ENCODE results near the gene HBG2.

The HBG2 gene

DNA sequence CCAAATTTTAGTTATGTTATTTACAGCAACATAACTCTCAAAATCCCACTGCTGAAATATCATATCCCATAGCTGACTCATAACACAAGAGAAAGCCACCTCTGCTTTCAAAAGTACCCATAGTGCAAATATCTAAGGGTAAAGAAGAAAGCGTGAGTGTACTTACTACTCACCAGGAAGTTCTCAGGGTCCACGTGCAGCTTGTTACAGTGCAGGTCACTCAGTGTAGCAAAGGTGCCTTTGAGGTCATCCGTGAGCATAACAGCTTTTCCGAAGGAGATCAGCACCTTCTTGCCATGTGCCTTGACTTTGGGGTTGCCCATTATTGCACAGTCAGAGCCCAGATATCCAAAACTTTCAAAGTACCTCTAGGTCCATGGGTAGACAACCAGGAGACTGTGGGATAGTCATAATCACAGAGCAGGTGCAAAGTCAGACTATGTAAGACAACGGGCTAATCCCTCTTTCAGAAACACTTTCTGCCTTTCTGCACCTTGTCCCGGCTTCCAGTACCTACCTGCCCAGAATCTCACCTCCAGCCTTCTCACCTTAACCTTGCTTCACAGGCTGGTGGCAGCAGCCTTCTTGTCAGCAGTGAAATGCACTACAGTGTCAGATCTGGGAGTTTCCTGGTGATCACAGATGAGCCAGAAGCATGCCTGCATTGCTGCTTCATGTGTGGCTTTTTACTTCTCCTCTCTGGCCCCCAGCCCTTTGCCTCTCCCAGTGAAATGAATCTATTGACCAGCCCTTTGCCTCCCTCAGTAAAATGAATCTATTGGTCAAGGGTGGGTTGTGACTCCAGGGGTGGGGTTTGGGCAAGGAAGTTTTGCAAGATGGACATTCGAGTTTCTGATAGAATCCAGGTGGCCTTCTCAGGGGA lies 11.4 kb downstream of the HBG2 start:
- no peaks in the 10 kb centered on the region for H3K36me3 ChIP-seq (ENCODE audit: control insufficient read depth, insufficient read depth, low read length)
- H3K27me3 ChIP-seq (ENCODE audit: control insufficient read depth, insufficient read depth, low read length): no peaks in the 10 kb centered on the region
- no peak overlapping the region for H3K4me3 ChIP-seq (ENCODE audit: low read length)

DNA sequence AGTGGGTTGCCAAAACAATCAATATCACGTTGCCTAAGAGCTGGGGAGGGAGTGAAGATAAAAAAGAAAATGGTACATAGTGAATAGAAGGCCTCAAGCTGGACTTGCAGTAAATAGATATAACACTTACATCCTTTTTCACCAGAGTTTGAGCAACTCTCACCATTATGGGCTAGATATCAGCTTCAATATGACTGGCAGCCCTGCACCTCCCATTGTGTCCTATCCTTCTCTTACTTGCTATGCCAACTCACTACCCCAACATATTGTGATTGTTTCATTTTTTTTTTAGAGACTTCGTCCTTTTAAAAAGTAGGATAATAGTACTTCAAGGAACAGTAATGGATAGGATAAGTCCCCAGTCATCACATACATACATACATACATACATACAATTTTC lies 12.4 kb downstream of the HBG2 start:
- Histone ChIP-seq H3K27ac (ENCODE audit: low read depth, low read length) (no peak overlapping the region), H3K4me1 (ENCODE audit: control insufficient read depth, insufficient read depth, low read length) (no peaks in the 10 kb centered on the region), H3K36me3 (ENCODE audit: control insufficient read depth, insufficient read depth, low read length) (no peaks in the 10 kb centered on the region), H3K9ac (ENCODE audit: low read length) (no peak overlapping the region), H3K4me3 (ENCODE audit: low read length) (no peak overlapping the region), H3K27me3 (ENCODE audit: control insufficient read depth, insufficient read depth, low read length) (no peaks in the 10 kb centered on the region)

More for the DNA sequence above, 11.4 kb downstream of the HBG2 start:
- H3K4me1 ChIP-seq (ENCODE audit: control insufficient read depth, insufficient read depth, low read length): no peaks in the 10 kb centered on the region
- no peak overlapping the region for H3K27ac ChIP-seq (ENCODE audit: low read depth, low read length)
- H3K9ac ChIP-seq (ENCODE audit: low read length): no peak overlapping the region

DNA sequence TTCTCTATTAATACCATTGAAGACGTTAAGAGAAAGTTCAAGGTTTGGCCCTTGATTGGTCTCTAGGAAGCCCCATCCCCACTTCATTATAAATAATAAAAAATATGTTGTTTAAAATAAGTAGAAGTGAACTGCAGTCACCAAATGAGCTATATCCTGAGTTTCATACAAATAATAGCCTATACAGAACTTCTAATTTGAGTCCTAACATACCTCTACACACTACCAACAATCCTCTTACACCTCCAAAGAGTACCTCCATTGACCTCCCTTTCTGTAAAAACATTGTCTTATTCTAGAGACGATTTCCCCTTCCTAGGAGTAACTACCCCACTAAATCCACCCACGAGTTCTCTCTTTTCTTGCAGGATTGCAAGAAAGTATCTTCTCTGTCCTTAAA lies 13.1 kb downstream of the HBG2 start:
- Histone ChIP-seq H3K27ac (ENCODE audit: low read depth, low read length) (no peak overlapping the region), H3K4me1 (ENCODE audit: control insufficient read depth, insufficient read depth, low read length) (no peaks in the 10 kb centered on the region), H3K27me3 (ENCODE audit: control insufficient read depth, insufficient read depth, low read length) (no peaks in the 10 kb centered on the region), H3K36me3 (ENCODE audit: control insufficient read depth, insufficient read depth, low read length) (no peaks in the 10 kb centered on the region), H3K9ac (ENCODE audit: low read length) (no peak overlapping the region), H3K4me3 (ENCODE audit: low read length) (no peak overlapping the region)

DNA sequence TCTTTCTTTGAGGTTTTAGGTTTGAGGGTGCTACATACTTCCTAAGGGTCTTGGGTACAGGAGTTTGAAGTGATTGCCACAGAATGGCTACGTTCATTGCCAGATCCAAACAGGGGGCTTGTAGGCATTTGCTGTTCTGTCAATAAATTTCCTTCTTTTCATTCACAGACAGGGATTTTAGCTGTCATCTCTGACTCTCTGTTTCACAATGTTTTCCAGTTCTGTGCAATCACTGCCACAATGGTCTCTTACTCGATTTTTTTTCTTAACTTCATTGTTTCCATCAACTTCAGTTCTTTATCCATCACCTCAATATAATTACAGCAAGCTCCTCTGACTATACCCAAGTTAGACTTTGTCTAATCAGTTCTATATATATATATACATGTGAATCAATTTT lies 14.1 kb downstream of the HBG2 start:
- Histone ChIP-seq H3K4me1 (ENCODE audit: control insufficient read depth, insufficient read depth, low read length) (no peaks in the 10 kb centered on the region), H3K36me3 (ENCODE audit: control insufficient read depth, insufficient read depth, low read length) (no peaks in the 10 kb centered on the region), H3K27ac (ENCODE audit: low read depth, low read length) (no peak overlapping the region), H3K4me3 (ENCODE audit: low read length) (no peak overlapping the region), H3K9ac (ENCODE audit: low read length) (no peak overlapping the region), H3K27me3 (ENCODE audit: control insufficient read depth, insufficient read depth, low read length) (no peaks in the 10 kb centered on the region)

DNA sequence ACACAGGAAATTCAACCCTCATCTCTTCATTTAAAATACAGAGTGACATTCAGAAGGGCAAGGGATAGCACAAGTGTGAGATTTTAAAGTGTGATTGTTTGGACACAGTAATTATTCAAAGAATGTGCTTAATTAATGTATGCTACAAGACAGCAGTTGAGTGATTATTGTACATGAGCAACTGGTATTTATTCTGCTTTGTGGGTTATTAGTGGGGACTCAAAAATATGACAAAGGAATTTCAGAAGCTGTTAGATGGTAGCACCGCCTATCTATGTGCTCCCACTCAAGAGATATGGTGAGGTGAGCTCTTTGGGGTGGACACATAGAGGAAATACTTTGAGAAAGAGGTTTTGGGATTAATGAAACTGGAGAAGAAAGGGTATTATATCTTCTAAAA lies 14.5 kb downstream of the HBG2 start:
- H3K4me1 ChIP-seq (ENCODE audit: control insufficient read depth, insufficient read depth, low read length): no peaks in the 10 kb centered on the region
- no peak overlapping the region for H3K9ac ChIP-seq (ENCODE audit: low read length)
- H3K27me3 ChIP-seq (ENCODE audit: control insufficient read depth, insufficient read depth, low read length): no peaks in the 10 kb centered on the region
- no peak overlapping the region for H3K4me3 ChIP-seq (ENCODE audit: low read length)
- H3K36me3 ChIP-seq (ENCODE audit: control insufficient read depth, insufficient read depth, low read length): no peaks in the 10 kb centered on the region
- H3K27ac ChIP-seq (ENCODE audit: low read depth, low read length): no peak overlapping the region

DNA sequence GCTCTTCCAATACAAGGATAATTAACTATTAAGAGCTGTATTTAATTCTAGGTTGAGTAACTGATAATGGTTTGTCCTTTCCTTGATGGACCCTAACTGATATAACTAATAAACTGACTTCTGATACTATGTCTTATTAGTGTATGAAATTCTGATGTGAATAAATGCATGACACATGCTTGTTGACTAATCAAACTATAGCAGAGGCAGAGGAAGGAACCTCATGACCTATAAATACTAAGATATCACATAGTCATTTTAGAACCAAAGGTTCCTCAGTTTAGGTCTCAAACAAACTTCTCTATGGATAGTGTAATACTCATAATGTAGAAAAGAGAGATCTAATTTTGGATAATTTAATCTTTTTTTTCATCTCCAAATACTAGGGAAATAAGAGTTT lies 15.5 kb downstream of the HBG2 start:
- H3K36me3 ChIP-seq (ENCODE audit: control insufficient read depth, insufficient read depth, low read length): no peaks in the 10 kb centered on the region
- no peak overlapping the region for H3K9ac ChIP-seq (ENCODE audit: low read length)
- no peak overlapping the region for H3K4me3 ChIP-seq (ENCODE audit: low read length)
- no peaks in the 10 kb centered on the region for H3K27me3 ChIP-seq (ENCODE audit: control insufficient read depth, insufficient read depth, low read length)
- no peaks in the 10 kb centered on the region for H3K4me1 ChIP-seq (ENCODE audit: control insufficient read depth, insufficient read depth, low read length)
- no peak overlapping the region for H3K27ac ChIP-seq (ENCODE audit: low read depth, low read length)

DNA sequence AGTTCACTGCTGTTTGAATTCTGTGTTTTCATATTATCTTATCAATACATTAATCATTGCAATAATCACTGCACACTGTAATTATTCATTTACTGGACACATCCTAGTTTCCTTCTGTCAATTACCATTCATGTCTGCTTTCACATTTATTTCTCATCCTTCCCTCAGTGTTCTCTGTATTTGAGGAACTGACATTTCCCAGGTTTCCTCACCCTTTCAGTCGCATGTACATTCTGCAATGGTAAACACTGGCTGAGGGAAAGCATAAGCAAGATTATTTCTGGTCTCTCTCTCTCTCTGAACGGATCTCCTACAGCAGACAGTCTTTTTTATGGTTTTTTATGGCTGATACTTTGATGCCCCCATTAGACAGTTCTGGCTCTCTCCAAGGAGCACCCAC lies 16.1 kb downstream of the HBG2 start:
- no peaks in the 10 kb centered on the region for H3K4me1 ChIP-seq (ENCODE audit: control insufficient read depth, insufficient read depth, low read length)
- H3K27ac ChIP-seq (ENCODE audit: low read depth, low read length): no peak overlapping the region
- H3K9ac ChIP-seq (ENCODE audit: low read length): no peak overlapping the region
- H3K27me3 ChIP-seq (ENCODE audit: control insufficient read depth, insufficient read depth, low read length): no peaks in the 10 kb centered on the region
- H3K4me3 ChIP-seq (ENCODE audit: low read length): no peak overlapping the region
- H3K36me3 ChIP-seq (ENCODE audit: control insufficient read depth, insufficient read depth, low read length): no peaks in the 10 kb centered on the region

DNA sequence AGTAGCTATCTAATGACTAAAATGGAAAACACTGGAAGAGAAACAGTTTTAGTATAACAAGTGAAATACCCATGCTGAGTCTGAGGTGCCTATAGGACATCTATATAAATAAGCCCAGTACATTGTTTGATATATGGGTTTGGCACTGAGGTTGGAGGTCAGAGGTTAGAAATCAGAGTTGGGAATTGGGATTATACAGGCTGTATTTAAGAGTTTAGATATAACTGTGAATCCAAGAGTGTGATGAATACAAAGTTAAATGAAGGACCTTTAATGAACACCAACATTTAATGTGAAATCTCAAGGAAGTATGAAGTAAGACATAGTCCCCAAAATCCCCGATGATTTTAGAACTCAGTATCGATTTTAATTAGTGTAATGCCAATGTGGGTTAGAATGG lies 17.2 kb downstream of the HBG2 start:
- Histone ChIP-seq H3K4me3 (ENCODE audit: low read length) (no peak overlapping the region), H3K27ac (ENCODE audit: low read depth, low read length) (no peak overlapping the region), H3K36me3 (ENCODE audit: control insufficient read depth, insufficient read depth, low read length) (no peaks in the 10 kb centered on the region), H3K9ac (ENCODE audit: low read length) (no peak overlapping the region), H3K27me3 (ENCODE audit: control insufficient read depth, insufficient read depth, low read length) (no peaks in the 10 kb centered on the region), H3K4me1 (ENCODE audit: control insufficient read depth, insufficient read depth, low read length) (no peaks in the 10 kb centered on the region)

DNA sequence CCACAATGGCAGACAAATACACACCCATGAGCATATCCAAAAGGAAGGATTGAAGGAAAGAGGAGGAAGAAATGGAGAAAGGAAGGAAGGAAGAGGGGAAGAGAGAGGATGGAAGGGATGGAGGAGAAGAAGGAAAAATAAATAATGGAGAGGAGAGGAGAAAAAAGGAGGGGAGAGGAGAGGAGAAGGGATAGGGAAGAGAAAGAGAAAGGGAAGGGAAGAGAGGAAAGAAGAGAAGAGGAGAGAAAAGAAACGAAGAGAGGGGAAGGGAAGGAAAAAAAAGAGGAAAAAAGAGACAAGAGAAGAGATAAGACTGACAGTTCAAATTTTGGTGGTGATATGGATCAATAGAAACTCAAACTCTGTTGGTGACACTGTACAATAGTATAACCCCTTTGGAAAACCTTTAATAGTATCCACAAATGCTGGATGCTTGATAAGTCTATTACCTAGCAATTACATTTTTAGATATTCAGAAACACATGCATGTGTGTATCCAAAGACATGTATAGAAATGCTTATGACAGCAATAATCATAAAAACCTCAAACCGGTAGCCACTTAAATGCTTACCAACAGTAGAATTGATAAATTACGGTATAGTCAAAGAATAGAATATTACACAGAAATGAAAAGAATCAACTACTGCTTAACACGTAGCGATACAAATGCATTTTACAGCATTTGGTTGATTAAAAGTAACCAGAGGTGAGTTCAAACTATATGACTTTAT lies 19.1 kb downstream of the HBG2 start:
- no peaks in the 10 kb centered on the region for H3K27me3 ChIP-seq (ENCODE audit: control insufficient read depth, insufficient read depth, low read length)
- H3K27ac ChIP-seq (ENCODE audit: low read depth, low read length): no peak overlapping the region
- H3K9ac ChIP-seq (ENCODE audit: low read length): no peak overlapping the region
- H3K36me3 ChIP-seq (ENCODE audit: control insufficient read depth, insufficient read depth, low read length): no peaks in the 10 kb centered on the region
- no peak overlapping the region for H3K4me3 ChIP-seq (ENCODE audit: low read length)
- H3K4me1 ChIP-seq (ENCODE audit: control insufficient read depth, insufficient read depth, low read length): no peaks in the 10 kb centered on the region

DNA sequence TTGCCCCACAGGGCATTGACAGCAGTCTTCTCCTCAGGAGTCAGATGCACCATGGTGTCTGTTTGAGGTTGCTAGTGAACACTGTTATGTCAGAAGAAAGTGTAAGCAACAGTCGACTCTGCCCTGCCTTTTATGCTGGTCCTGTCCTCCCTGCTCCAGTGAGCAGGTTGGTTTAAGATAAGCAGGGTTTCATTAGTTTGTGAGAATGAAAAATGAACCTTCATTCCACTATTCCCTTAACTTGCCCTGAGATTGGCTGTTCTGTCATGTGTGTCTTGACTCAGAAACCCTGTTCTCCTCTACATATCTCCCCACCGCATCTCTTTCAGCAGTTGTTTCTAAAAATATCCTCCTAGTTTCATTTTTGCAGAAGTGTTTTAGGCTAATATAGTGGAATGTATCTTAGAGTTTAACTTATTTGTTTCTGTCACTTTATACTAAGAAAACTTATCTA lies 20.2 kb downstream of the HBG2 start, which contains the start of gene HBD:
HBD (minus strand) TSS at position 103 of the 454 bp plus-strand sequence; CDS start at position 53, 50 bp downstream.
- Histone ChIP-seq H3K36me3 (ENCODE audit: control insufficient read depth, insufficient read depth, low read length) (no peaks in the 10 kb centered on the region), H3K4me1 (ENCODE audit: control insufficient read depth, insufficient read depth, low read length) (no peaks in the 10 kb centered on the region), H3K27me3 (ENCODE audit: control insufficient read depth, insufficient read depth, low read length) (no peaks in the 10 kb centered on the region), H3K9ac (ENCODE audit: low read length) (no peak within 1 kb of the TSS), H3K27ac (ENCODE audit: low read depth, low read length) (no peak within 1 kb of the TSS), H3K4me3 (ENCODE audit: low read length) (no peak within 1 kb of the TSS)

DNA sequence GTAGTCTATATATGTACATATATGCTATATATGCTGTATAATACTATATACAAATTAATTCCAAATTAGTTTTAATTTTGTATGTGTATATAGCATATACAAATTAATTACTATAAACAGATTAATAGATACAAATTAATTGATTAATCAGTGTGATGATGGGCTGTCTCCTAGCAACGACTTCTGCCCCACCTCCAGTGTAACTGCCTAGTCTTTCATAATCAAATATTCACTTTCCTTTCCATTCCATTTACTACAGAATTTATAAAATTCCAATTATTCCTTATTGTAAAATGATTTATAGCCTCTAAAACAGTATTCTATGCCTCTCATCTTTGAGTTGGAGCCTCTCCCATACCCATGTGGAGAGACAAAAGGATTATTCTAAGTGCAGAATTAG lies 21.3 kb downstream of the HBG2 start:
- Histone ChIP-seq H3K27ac (ENCODE audit: low read depth, low read length) (no peak overlapping the region), H3K4me3 (ENCODE audit: low read length) (no peak overlapping the region), H3K4me1 (ENCODE audit: control insufficient read depth, insufficient read depth, low read length) (no peaks in the 10 kb centered on the region), H3K27me3 (ENCODE audit: control insufficient read depth, insufficient read depth, low read length) (no peaks in the 10 kb centered on the region), H3K9ac (ENCODE audit: low read length) (no peak overlapping the region), H3K36me3 (ENCODE audit: control insufficient read depth, insufficient read depth, low read length) (no peaks in the 10 kb centered on the region)

DNA sequence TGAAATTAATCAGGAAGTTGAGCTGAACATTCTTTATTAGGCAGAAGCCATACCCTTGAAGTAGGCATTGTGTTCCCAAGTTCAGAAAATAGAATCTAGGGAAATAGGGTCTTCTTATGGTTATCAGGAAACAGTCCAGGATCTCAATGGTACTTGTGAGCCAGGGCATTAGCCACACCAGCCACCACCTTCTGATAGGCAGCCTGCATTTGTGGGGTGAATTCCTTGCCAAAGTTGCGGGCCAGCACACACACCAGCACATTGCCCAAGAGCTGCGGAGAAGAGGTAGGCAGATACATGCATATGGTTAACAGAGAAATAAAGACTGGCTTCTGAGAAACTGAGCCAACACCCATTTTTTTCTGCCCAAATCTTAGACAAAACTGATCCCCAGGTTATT lies 21.8 kb downstream of the HBG2 start:
- H3K9ac ChIP-seq (ENCODE audit: low read length): no peak overlapping the region
- no peak overlapping the region for H3K27ac ChIP-seq (ENCODE audit: low read depth, low read length)
- H3K27me3 ChIP-seq (ENCODE audit: control insufficient read depth, insufficient read depth, low read length): no peaks in the 10 kb centered on the region
- no peaks in the 10 kb centered on the region for H3K36me3 ChIP-seq (ENCODE audit: control insufficient read depth, insufficient read depth, low read length)
- no peak overlapping the region for H3K4me3 ChIP-seq (ENCODE audit: low read length)
- no peaks in the 10 kb centered on the region for H3K4me1 ChIP-seq (ENCODE audit: control insufficient read depth, insufficient read depth, low read length)

Data from rectal smooth muscle tissue (tissue), 1 donor.